Measurements from ENCODE around the gene KRTAP10-2.

DNA sequence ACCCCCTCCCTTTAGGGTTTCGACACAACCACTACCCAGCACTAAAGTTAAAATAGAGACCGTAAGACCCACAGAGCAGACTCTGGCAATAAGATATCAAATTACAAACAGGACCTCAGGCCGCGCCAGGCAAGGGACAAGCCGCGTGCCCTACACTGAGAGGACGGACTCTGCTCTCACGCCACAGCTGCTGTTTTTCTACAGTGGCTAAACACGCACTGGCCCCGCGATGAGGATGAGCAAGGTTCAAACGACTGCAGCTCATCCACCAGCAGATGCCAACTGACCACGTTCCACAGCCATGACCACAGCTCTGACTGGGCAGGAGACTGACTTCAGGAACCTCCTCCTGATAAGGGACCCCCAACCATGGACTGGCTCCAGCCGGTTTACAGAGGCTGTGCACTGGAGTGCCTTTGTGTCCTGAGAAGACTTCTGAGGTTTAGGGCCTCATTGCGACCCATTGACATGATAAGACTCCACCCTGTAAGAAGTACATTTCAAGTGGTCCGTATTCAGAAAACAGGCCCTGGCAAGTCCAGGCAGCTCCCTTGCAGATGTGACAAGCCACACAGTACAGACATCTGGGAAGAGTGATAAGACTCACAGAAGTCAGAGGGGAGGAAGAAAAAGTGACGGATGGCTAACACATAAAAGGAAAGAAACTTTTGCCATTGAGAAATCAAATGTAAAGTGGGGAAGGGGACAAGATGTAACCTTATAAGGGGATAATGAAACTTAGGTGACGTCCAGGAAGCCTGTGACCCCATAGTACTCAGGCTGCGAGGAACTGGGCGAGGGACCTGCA, 42.5 kb upstream of the KRTAP10-2 start:
- no peak for TF ChIP-seq TAF1 (IDR thresholded peaks at IDR 0.05; ENCODE audit: borderline replicate concordance, insufficient read depth, low read length)
- TF ChIP-seq POLR2AphosphoS5 (IDR thresholded peaks at IDR 0.05; ENCODE audit: low read depth, low read length), result no peak
- no peak for TF ChIP-seq SIN3A (IDR thresholded peaks at IDR 0.05; ENCODE audit: borderline replicate concordance, insufficient read depth, low read length)
- TF ChIP-seq, protein P1, sequence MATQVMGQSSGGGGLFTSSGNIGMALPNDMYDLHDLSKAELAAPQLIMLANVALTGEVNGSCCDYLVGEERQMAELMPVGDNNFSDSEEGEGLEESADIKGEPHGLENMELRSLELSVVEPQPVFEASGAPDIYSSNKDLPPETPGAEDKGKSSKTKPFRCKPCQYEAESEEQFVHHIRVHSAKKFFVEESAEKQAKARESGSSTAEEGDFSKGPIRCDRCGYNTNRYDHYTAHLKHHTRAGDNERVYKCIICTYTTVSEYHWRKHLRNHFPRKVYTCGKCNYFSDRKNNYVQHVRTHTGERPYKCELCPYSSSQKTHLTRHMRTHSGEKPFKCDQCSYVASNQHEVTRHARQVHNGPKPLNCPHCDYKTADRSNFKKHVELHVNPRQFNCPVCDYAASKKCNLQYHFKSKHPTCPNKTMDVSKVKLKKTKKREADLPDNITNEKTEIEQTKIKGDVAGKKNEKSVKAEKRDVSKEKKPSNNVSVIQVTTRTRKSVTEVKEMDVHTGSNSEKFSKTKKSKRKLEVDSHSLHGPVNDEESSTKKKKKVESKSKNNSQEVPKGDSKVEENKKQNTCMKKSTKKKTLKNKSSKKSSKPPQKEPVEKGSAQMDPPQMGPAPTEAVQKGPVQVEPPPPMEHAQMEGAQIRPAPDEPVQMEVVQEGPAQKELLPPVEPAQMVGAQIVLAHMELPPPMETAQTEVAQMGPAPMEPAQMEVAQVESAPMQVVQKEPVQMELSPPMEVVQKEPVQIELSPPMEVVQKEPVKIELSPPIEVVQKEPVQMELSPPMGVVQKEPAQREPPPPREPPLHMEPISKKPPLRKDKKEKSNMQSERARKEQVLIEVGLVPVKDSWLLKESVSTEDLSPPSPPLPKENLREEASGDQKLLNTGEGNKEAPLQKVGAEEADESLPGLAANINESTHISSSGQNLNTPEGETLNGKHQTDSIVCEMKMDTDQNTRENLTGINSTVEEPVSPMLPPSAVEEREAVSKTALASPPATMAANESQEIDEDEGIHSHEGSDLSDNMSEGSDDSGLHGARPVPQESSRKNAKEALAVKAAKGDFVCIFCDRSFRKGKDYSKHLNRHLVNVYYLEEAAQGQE (IDR thresholded peaks at IDR 0.05; ENCODE audit: insufficient read depth in 1 of 2, low read depth in 2 of 2, low read length in 2 of 2), result no peak
- no peak for TF ChIP-seq FOXP2 (optimal IDR thresholded peaks at IDR 0.05; ENCODE audit: borderline replicate concordance, extremely low read depth, extremely low read length, insufficient read depth)

All from PFSK-1 (cell line).